IPS-18a (cell line): ENCODE data around the gene H2BK1.

Experiments
- H3K27ac ChIP-seq: one replicate; pipeline ENCODE4 v1.5.1; 2013; ENCODE audit warnings: low read length
- H3K27me3 ChIP-seq: one replicate; pipeline ENCODE4 v1.6.1; 2013; ENCODE audit warnings: mild to moderate bottlenecking, low read length; ENCODE audit not compliant: control insufficient read depth, insufficient read depth
- H3K36me3 ChIP-seq: one replicate; pipeline ENCODE4 v1.6.1; 2013; ENCODE audit warnings: low read depth, low read length; ENCODE audit not compliant: control insufficient read depth
- H3K4me1 ChIP-seq: one replicate; pipeline ENCODE4 v1.6.1; 2013; ENCODE audit warnings: low read depth, low read length; ENCODE audit not compliant: control insufficient read depth
- H3K4me3 ChIP-seq: one replicate; pipeline ENCODE4 v1.5.1; 2013; ENCODE audit warnings: low read length
- H3K9ac ChIP-seq: one replicate; pipeline ENCODE4 v1.6.1; 2013; ENCODE audit warnings: mild to moderate bottlenecking, low read length, moderate library complexity
- H3K9me3 ChIP-seq: one replicate; pipeline ENCODE4 v1.6.1; 2013; ENCODE audit warnings: low read depth, low read length; ENCODE audit not compliant: control insufficient read depth

The H2BK1 gene

DNA sequence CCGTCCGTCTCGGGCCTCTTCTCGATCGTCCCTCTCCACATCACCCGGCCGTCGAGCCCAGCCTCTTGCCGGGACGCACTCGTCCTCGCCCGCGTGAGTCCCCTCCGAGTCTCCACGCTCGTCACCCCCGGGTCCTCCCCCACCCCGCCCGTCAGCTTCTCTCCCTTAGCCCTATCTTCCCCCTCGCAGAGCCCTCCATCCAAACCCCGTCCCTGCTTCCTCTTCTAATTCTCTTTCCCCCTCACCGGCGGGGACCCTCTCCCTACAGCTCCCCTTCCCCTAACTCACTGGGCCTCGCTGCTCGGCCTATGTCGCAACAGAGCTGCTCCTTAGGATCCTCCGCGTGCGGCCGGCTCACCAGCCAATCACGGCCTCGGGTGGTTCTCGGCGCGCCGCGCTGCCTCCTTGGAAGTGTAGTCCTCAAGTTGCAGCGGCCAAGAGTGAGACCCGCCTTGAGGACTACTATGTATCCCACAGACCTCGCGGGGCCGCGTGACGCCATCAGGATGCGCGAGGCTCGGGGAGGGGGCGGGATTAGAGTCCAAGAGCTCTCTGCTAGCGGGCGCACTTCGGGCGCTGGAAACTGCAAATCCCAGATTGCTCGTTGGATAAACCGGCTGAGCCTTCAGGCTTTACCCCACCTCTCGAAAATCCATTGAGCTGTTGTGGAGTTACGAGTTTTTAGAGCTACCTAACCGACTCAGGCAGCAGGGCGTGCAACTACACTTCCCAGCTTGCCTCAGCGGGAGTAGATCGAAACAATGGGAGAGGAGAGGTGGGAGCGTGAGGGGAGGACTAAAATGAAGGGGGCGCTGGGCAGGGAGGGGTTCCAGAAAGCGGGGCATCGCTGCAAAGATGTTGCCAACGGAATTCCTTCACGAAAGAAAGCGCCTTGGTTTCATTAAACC lies 16.8 kb upstream of the H2BK1 start, which contains the start of gene ABCF2:
ABCF2 (minus strand) TSS at position 331 of the 908 bp plus-strand sequence. CDS start 747 bp downstream, outside the sequence.
- Histone ChIP-seq H3K27me3 (no peaks in the 10 kb centered on the region), H3K27ac (peak within 1 kb of the TSS; percentile 62), H3K9me3 (no peaks in the 10 kb centered on the region), H3K36me3 (peaks cover 27% of the 10 kb centered on the region), H3K9ac (peak within 1 kb of the TSS; percentile 76), H3K4me1 (peaks cover 9% of the 10 kb centered on the region), H3K4me3 (peak within 1 kb of the TSS; percentile 78)

DNA sequence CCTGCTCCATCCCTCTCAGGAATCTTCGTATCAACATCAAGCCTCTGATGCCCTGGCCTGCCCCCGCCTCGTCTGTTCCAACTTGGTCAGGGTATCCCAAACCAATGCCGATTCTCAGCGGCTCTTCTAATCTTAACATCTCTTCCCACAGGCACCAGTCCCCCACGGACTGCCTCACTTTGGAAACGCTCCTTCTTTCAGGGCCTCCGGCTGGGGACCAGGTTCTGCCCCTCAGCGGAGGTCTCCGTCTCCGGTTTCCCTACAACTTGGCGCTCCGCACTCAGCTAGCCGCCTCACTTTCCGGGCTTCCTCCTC lies 16.2 kb upstream of the H2BK1 start:
- no peak overlapping the region for H3K27ac ChIP-seq

DNA sequence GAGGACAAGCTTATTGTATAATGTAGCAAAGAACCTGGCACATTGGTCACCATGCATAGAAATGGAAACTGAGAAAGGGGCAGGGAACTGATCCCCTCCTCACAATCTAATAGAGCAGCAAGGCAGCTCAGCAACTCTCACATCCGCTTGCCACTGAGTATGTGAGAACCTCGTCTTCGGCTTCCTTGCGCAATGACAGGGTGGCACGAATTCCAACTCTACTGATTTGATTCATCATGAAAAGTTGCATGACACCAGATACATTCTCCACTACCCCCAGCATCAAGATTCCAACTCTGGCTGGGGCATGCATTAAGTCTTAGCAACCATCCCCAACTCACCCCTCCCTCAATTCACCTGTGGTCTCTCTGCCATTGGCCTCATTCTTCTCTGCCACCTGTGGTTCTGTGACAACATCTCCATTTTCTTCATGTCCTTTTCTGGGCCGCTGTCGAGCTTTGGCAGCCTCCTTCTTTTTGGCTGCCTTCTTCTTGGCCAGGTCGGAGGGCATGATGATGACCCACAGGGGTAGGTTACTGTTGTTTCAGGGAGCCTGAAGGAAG lies 15.7 kb upstream of the H2BK1 start:
- H3K36me3 ChIP-seq, result peaks cover 34% of the 10 kb centered on the region

More for the DNA sequence above, 16.2 kb upstream of the H2BK1 start:
- Histone ChIP-seq H3K4me1 (peaks cover 4% of the 10 kb centered on the region), H3K36me3 (peaks cover 32% of the 10 kb centered on the region), H3K4me3 (peak overlapping the region; percentile 78), H3K27me3 (no peaks in the 10 kb centered on the region), H3K9me3 (no peaks in the 10 kb centered on the region), H3K9ac (peak overlapping the region; percentile 76)

DNA sequence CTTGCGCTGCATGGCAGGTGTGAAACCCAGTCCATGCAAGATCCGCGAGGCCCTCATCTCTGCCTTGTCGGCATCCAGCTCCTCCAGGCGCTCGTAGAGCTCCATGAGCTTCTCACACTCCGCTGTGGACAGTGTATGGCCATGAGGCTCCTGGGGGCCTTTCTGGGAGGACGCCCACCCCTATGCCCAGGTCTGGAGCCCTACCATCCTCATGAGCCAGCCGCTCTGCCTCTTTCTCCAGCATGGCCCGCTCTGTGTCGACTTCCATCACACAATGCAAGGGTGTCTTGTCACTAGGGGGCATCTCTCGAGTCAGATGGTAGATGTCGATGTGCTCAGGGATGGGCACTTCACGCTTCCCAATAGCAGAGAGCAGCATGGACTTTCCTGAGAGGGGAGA lies 13.4 kb upstream of the H2BK1 start:
- no peaks in the 10 kb centered on the region for H3K9me3 ChIP-seq
- no peak overlapping the region for H3K27ac ChIP-seq
- H3K4me1 ChIP-seq, result peaks cover 4% of the 10 kb centered on the region
- H3K27me3 ChIP-seq, result no peaks in the 10 kb centered on the region
- H3K4me3 ChIP-seq, result no peak overlapping the region
- peaks cover 51% of the 10 kb centered on the region for H3K36me3 ChIP-seq
- H3K9ac ChIP-seq, result no peak overlapping the region

More for the DNA sequence above, 15.7 kb upstream of the H2BK1 start:
- H3K9ac ChIP-seq, result peak overlapping the region; percentile 76
- no peaks in the 10 kb centered on the region for H3K27me3 ChIP-seq
- peaks cover 4% of the 10 kb centered on the region for H3K4me1 ChIP-seq
- H3K9me3 ChIP-seq, result no peaks in the 10 kb centered on the region
- no peak overlapping the region for H3K27ac ChIP-seq
- H3K4me3 ChIP-seq, result peak overlapping the region; percentile 78

DNA sequence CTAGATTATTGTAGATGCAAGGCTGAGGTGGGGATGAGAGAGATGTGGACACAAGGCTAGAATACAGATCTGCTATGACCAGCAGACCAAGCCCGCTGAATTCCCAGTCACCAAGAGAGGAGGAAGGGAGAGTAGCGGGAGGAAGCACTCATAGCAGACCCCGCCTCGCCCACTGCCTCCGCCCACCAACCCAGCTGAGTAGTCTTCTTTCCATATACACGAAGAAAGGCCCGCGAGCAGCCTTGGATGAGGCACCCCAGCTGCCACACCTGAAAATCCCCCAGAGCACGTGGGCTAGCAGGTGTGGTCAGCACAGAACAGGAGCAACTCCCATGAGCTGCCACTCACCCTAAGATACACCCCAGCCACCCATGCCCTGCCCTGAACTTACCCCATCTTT lies 7.9 kb upstream of the H2BK1 start:
- Histone ChIP-seq H3K27me3 (no peaks in the 10 kb centered on the region), H3K36me3 (peaks cover 89% of the 10 kb centered on the region)

DNA sequence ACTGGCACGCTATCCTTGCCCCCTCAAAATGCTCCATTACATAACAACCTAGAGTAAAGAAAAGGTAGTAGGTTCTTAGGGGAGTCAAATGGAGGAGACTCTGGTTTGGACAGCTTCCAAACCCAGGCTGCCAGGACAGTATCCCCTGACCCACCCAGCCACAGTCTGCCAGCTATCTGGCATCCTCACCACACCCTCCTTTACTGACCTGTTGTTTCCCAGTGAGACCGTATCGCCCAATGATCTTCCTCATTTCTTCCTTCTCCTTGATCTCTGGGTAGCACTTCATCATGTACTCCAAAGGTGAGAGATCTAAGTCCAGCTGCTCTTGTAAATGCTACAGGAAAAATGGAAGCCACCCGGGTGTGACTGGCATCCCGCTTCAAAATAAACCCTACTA lies 5.1 kb upstream of the H2BK1 start:
- Histone ChIP-seq H3K36me3 (peaks cover 73% of the 10 kb centered on the region), H3K9ac (no peak overlapping the region), H3K4me3 (no peak overlapping the region), H3K27ac (no peak overlapping the region), H3K4me1 (peaks cover 5% of the 10 kb centered on the region), H3K27me3 (no peaks in the 10 kb centered on the region), H3K9me3 (no peaks in the 10 kb centered on the region)

More for the DNA sequence above, 7.9 kb upstream of the H2BK1 start:
- no peak overlapping the region for H3K4me3 ChIP-seq
- H3K9me3 ChIP-seq, result no peaks in the 10 kb centered on the region
- H3K4me1 ChIP-seq, result no peaks in the 10 kb centered on the region
- no peak overlapping the region for H3K27ac ChIP-seq
- H3K9ac ChIP-seq, result no peak overlapping the region

DNA sequence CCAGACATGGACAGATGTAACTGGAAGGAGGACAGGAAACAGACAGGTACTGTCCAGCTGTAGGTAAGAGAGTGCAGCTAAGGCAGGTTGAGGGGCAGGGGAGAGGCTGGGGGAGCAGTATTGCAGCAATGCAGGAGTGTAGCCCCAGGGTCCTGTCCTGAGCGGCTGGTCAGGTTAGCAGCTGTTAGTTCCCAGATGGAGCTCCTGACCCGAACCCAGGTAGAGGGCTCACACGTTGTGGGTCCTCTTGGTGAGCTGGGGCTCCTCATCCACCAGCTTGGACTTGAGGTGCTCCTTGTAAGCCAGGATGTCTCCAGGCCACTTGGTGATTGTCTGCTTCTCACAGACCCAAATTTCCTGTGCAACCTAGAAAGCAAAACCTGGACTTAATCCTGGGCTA lies 3.5 kb upstream of the H2BK1 start:
- Histone ChIP-seq H3K27me3 (no peaks in the 10 kb centered on the region), H3K36me3 (peaks cover 63% of the 10 kb centered on the region), H3K9ac (no peak overlapping the region), H3K27ac (no peak overlapping the region), H3K4me3 (no peak overlapping the region), H3K4me1 (peaks cover 5% of the 10 kb centered on the region), H3K9me3 (no peaks in the 10 kb centered on the region)

DNA sequence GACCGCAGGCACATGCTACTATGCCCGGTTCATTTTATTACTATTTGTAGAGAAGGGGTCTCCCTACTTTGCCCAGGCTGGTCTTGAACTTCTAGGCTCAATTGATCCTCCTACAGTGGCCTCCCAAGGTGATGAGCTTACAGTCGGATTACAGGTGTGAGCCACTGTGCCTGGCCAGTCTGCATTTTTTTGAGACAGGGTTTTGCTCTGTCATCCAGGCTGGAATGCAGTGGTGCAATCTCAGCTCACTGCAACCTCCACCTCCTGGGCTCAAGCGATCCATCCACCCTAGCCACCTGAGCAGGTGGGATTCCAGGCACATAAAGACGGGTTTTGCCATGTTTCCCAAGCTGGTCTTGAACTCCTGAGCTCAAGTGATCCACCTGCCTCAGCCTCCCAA lies 2.3 kb upstream of the H2BK1 start:
- peaks cover 51% of the 10 kb centered on the region for H3K36me3 ChIP-seq

DNA sequence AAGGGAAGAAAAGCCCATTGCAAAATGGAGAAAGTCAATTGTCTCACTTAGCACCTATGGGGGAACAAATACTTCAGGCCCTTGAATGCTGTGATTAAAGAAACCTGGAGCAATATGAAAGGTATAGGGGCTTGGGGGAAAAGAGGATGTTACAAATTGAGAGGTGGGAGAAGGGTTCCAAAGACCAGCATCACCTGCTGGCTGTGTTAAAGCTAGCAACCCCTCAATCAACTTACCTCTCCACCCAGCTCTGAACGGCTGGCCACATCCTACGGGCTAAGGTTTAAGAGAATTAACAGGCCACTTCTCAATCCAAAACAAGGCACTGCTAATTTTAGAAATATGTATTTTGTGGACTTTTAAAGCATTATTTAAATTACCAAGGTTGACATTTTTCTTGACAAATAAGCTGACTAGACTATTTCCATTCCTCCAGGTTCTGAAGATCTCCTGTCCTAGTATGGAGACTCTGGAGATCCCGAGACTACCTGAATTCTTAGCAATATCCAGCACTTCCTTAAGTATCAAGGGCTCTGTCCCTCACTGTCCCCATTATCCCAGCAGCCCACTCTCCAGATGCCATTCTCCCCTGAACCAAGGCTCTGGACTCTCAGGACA lies 976 bp upstream of the H2BK1 start:
- no peak overlapping the region for H3K9ac ChIP-seq
- H3K4me3 ChIP-seq, result no peak overlapping the region
- no peaks in the 10 kb centered on the region for H3K9me3 ChIP-seq
- H3K27ac ChIP-seq, result no peak overlapping the region
- no peaks in the 10 kb centered on the region for H3K27me3 ChIP-seq
- peaks cover 5% of the 10 kb centered on the region for H3K4me1 ChIP-seq
- H3K36me3 ChIP-seq, result peaks cover 37% of the 10 kb centered on the region

More for the DNA sequence above, 2.3 kb upstream of the H2BK1 start:
- Histone ChIP-seq H3K27me3 (no peaks in the 10 kb centered on the region), H3K9ac (no peak overlapping the region), H3K4me3 (no peak overlapping the region), H3K4me1 (peaks cover 5% of the 10 kb centered on the region), H3K27ac (no peak overlapping the region), H3K9me3 (no peaks in the 10 kb centered on the region)

DNA sequence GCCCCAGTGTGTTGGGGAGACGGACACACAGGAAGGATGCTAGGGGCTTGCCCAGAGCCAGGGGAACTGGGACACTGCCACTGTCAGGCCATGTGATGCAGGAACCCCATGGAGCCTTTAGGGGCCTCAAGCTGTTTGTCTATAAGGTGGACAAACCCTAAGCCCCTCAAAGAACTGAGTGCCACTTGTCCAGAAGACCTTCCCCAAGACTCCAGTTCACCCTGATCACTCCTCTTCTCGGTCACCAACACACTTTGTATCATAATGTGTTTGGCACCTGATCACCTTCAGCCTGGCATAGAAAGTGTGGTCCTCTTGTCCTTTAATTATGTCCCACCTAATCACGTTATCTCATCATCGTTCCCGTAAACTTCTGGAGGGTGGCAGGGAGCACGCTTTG lies 700 bp downstream of the H2BK1 start:
- Histone ChIP-seq H3K9me3 (no peaks in the 10 kb centered on the region), H3K27me3 (no peaks in the 10 kb centered on the region)

DNA sequence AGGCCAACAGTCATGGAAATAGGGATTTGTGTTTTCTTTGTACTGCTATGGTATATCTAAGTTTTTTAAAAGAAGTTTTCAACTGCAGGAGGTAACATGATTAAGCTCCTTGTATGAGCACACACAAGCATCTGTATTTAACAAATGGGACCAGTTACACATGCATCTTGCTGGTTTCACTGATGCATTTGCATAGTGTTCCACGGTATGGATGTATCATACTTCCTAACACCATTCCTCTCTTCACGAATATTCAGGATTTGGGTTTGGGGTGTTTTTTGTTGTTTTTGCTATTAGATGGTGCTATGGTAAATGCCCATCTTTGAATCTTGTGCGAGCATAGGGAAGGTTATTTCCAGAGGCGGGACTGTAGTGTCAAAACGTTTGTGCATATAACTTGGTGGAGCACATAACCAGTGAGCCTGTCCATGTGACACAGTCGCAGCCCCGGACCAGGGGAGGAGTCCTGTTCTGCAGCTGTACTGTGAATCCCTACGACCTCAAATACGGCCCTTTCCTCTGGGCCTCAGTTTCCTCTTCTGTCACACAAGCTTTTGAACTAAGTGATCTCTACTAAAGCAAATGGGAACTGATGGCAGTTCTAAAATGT lies 1.9 kb downstream of the H2BK1 start:
- H3K9me3 ChIP-seq, result no peaks in the 10 kb centered on the region
- no peak overlapping the region for H3K4me3 ChIP-seq
- H3K27ac ChIP-seq, result no peak overlapping the region
- H3K9ac ChIP-seq, result no peak overlapping the region
- peaks cover 8% of the 10 kb centered on the region for H3K36me3 ChIP-seq
- peaks cover 5% of the 10 kb centered on the region for H3K4me1 ChIP-seq
- H3K27me3 ChIP-seq, result no peaks in the 10 kb centered on the region

More for the DNA sequence above, 700 bp downstream of the H2BK1 start:
- H3K4me1 ChIP-seq, result peaks cover 5% of the 10 kb centered on the region
- no peak overlapping the region for H3K4me3 ChIP-seq
- H3K27ac ChIP-seq, result no peak overlapping the region
- no peak overlapping the region for H3K9ac ChIP-seq
- peaks cover 21% of the 10 kb centered on the region for H3K36me3 ChIP-seq
